HG03025 (cell line): Measurements from ENCODE around the gene IL11RA.

Source experiments
- ATAC-seq: cut with Tn5 transposase; IDR thresholded peaks from one replicate; pipeline ENCODE4 v1.9.1; 2021; ENCODE audit warnings: mild to moderate bottlenecking, moderate library complexity; ENCODE audit not compliant: unreplicated experiment, low FRiP score

IL11RA gene

GRCh38 chr9:34651876-34652601 lies at the start of gene IL11RA:
Gene IL11RA (plus strand): TSS chr9:34652185. CDS start chr9:34655218, 3,033 bp downstream.
- no peak for ATAC-seq

- no peak for ATAC-seq
Observed at GRCh38 chr9:34603610-34604231, 48.3 kb upstream of the IL11RA start.

- ATAC-seq, result no peak
Observed at GRCh38 chr9:34606190-34606589, 45.8 kb upstream of the IL11RA start.

GRCh38 chr9:34606905-34607304 lies 45.1 kb upstream of the IL11RA start:
- no peak for ATAC-seq

GRCh38 chr9:34607331-34607730 lies 44.7 kb upstream of the IL11RA start:
- ATAC-seq, result no peak

GRCh38 chr9:34610434-34611206 lies 41.4 kb upstream of the IL11RA start:
- no peak for ATAC-seq

GRCh38 chr9:34611251-34611810 lies 40.7 kb upstream of the IL11RA start:
- peak; percentile 1 for ATAC-seq

GRCh38 chr9:34611811-34612787 lies 39.9 kb upstream of the IL11RA start, which contains the start of gene RPP25L:
Gene RPP25L (minus strand): TSS chr9:34612097. CDS start chr9:34611296, 801 bp downstream.
- peak; percentile 88 for ATAC-seq

GRCh38 chr9:34612788-34613390 lies 39.1 kb upstream of the IL11RA start:
- ATAC-seq, result peak; percentile 45

- no peak for ATAC-seq
Observed at GRCh38 chr9:34615132-34615531, 36.9 kb upstream of the IL11RA start.

GRCh38 chr9:34620061-34620994 lies 31.7 kb upstream of the IL11RA start, which contains the start of gene DCTN3:
Gene DCTN3 (minus strand): TSS chr9:34620495. CDS start chr9:34620464, 31 bp downstream.
- peak; percentile 99 for ATAC-seq

- no peak for ATAC-seq
Observed at GRCh38 chr9:34623374-34624235, 28.4 kb upstream of the IL11RA start.

GRCh38 chr9:34624475-34625185 lies 27.4 kb upstream of the IL11RA start:
- ATAC-seq, result no peak

- no peak for ATAC-seq
Observed at GRCh38 chr9:34625186-34625486, 26.8 kb upstream of the IL11RA start.

- no peak for ATAC-seq
Observed at GRCh38 chr9:34627716-34628655, 24.0 kb upstream of the IL11RA start.
